ENCODE data around the gene MANF.
"Not testable (repeated sequence)": the region's sequence is repeated elsewhere in the genome, so short reads cannot be mapped to it uniquely, and the experiment has no call there.

The MANF gene

GRCh38 chr3:51373658-51374421 lies 11.3 kb upstream of the MANF start:
- no peak for DNase-seq (ENCODE audit: low read depth in 2 of 2)

DNA sequence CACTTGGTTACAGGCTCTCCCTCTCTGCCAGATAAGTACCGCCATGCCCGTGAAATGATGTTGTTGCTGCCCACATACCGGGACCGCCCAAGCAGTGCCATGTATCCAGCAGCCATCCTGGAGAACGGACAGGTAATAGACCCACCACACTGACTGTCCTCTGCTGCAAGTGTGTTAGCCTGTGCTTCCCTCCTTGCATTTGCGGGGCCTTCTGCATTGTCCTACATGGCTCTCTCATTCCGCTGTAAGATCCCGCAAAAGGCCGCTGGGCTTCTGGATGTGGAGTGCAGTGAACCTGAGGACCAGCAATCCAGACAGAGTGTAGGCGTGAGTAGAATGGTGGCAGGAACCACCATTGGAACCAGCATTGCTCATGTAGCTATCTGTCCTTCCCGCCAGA lies 10.6 kb upstream of the MANF start:
- no peak for DNase-seq (ENCODE audit: low read depth in 2 of 2)

GRCh38 chr3:51375136-51375535 lies 10.0 kb upstream of the MANF start:
- DNase-seq (ENCODE audit: low read depth in 2 of 2), result no peak

- DNase-seq (ENCODE audit: low read depth in 2 of 2), result no peak
These were observed 9.5 kb upstream of the MANF start for GRCh38 chr3:51375571-51375970.

DNA sequence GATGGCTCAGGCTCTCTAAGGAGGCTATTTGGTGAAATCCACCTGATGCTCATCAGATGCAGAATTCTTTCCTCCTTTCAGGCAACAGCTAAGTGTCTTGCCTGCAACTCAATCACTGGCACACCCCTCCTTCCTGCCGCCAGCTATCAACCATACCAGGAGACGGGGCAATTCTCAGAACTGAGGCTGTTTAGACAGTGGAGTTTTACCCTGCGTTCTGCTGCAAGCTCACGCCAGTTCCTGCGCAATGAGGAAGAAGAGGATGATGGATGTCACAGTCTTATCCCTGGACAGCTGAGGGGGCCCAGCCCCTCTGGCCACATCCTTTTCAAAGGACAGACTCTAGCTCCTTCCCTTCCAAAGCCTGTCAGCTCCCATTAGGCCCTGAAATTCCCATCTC lies 7.0 kb upstream of the MANF start:
- DNase-seq (ENCODE audit: low read depth in 2 of 2), result no peak

DNA sequence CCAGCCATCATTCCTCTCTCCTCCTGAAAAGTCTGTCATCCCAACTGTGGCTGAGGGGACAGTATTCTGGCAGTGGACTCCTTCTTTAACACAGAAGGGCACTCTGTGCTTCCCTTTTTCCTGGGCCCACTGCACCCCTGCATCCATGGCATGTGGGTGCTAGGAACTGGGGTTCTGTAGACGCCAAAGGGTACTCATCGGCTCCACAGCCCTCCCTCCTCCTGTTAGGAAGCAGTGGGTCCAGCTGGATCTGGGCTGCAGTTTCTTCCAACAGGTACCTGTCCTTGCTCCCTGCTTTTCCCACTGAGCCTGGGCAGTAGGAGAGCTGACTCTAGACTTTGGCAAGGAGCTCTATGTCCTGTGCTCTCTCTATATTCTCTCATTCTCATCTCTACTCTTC lies 6.4 kb upstream of the MANF start:
- DNase-seq (ENCODE audit: low read depth in 2 of 2), result no peak

- no peak for DNase-seq (ENCODE audit: low read depth in 2 of 2)
These were observed 5.8 kb upstream of the MANF start for GRCh38 chr3:51379301-51379700.

DNA sequence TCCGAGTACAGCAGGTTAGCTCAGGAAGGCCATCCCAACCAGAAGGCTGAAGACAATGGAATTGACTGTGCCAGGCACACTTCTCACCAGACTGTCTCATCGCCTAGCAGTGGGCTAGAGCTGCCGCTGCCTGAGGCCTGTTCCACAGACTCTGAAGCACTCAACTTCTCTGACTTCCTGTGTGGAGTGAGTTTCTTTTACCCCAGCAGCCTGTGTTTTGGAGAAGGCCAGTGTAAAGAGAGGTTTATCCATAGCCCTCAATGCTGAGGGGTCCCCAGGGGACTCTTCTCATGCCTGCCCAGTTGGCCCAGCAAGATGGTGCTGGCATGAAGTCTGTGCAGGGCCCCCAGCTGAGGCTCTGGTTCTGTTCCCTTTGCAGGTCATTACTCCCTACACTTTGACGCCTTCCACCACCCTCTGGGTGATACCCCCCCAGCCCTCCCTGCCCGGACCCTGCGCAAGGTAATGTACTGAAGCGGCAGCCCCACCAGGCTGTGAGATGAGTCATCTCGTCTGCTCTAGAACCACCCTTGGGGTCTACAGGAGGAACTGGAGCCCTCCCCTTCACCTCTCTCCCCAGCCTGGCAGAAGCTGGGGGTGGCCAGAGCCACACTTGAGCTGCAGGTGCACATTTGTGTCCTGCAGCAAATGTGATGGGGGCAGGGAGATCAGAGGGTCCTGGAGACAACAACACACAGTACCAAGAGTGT lies 5.2 kb upstream of the MANF start:
- DNase-seq (ENCODE audit: low read depth in 2 of 2), result no peak

DNA sequence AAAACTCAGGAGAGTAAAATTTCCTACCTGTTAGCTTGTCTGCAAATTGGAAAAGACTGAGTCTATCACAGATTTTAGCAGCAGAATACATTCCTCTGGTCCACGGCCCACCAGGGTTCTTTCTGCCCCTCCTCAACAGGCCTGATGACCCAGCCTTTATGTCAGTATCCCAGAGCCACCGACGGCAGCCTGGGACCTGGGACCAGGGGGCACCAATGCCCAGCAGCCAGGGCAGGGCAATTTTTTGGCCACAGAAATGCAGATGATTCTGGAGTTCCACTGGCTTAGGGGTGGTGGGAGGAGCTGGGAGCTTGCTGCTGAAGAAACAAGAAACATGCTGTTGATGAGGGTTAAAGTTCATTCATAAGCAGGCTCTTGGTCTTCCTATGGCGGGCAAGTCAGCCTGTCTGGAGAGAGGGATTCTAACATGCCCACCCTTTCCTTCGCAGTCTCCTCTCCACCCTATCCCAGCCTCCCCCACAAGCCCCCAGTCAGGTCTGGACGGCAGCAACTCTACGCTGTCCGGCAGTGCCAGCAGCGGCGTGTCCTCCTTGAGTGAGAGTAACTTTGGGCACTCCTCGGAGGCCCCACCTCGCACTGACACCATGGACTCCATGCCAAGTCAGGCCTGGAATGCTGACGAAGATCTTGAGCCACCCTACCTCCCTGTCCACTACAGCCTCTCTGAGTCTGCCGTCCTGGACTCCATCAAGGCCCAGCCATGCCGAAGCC lies 4.3 kb upstream of the MANF start:
- DNase-seq (ENCODE audit: low read depth in 2 of 2), result no peak

DNA sequence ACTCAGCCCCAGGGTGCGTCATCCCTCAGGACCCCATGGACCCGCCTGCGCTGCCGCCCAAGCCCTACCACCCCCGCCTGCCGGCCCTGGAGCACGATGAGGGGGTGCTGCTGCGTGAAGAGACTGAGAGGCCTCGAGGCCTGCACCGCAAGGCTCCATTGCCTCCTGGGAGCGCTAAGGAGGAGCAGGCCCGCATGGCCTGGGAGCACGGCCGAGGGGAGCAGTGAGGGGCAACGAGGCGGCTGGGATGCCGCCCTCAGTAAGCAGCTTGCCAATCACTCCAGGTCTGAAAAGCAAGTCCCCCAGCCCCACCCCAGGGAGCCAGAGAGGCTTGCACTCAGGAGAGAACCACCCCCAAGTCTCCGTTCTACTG lies 3.8 kb upstream of the MANF start:
- no peak for DNase-seq (ENCODE audit: low read depth in 2 of 2)

DNA sequence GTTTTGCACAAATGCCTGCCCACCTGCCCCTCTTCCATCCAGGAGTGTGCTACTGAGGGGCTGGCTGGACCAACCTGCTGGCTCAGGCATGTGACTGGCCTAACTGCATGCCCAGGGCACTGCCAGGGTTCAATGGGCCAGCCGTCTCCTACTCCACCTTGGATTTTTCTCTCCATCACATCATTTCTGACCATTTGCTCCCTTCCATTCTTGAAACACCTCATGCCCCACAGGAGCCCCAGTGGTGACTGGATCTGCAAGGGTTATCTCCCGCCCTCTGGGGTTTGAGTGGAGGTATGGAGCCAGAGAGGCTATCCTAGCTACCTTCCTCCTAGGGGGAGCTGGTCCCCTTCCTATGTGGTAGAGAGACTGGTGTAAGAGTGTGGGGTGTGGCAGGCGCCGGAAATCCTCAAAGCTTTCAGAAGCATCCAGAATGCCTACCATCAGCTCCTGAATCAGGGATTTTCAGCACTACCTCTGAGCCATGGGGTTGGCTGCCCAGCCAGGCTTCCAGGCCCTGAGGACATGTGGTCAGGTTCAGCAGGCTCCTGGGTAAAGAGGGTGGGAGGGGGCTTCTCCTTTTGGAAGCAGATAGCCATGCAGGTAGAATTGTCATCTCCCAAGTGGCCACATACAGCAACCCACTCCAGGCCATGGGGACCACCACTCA lies 2.9 kb upstream of the MANF start:
- no peak for DNase-seq (ENCODE audit: low read depth in 2 of 2)

DNA sequence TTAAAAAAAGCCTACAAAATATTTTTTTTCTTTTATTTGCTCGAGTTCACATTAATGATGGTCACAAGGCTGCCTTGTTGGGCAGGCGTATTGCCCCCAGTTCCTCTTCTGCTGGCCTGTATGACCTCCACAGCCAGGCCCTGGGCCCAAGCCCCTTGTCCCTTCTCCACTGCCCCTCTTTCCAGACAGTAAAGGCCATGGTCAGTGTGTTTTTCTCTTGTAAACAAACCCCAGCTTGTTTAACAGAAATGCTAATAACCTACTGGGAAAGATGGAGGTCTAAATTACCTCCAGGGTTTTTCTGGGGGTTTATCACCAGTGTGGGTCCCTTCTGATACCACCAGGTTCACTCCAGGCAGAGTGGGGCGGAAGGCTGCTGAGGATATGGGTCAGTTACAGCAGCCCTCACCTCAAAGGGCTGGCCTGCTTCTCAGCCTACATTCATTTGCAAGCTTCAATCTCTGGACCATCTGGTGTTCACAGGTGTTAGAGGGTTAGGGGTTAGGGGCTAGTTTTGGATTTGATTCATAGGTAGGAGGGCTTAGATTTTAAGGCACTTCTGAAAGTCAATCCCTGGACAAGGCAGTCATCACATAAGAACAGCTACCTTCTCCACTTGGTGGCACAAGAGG lies 2.0 kb upstream of the MANF start:
- no peak for DNase-seq (ENCODE audit: low read depth in 2 of 2)

DNA sequence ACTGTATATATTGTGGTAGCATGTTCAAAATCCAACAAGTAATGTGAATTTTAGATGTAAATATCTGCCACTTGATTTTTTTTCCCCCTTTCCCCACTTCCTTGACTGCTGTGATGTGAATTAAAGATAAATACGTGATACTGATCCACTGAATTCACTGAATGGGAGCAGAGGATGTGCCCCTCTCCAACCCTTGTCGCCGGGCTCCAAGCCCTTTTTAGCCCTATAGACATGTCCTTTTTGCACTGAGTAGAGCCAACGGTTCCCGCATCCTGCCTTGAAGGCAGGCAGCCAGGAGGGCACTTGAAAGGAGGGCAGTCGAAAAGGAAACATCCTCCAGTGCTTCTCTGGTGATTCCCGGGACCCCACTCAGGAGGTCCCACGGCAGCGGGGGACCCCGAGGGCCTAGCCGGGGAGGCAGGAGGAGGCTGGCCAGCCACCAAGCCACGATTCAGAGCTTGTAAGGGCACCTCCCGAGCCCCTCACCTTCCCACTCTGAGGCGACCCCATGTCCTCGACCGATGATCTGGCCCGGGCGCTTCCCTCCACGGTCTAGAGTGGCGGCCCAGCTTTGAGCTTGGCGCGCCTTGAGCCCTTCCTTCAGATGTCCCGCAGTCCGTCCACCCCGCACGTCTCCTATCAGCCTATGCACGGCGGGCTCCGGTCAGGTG lies 901 bp upstream of the MANF start:
- no peak for DNase-seq (ENCODE audit: low read depth in 2 of 2)

DNA sequence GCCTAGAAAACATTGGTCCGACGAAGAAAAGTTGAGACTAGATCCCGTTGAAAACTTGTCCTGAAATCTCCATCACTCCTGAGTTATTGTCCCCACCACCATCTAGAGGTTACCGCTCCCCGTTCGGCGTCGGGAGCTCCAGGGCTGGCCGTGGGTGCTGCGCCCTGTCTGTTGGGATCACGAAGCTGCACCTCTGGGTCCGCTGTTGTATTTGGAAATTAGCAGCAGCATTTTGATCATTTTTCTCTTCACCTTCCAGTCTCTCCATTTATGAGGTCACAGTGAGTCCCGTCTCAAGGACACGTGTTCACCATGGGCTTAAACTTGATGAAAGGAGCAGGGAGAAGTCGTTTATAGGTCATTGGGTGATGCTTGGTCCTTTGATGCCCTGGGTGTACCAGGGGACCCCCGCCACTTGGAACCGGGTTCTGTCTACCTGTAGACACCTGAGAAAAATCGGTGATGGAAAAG lies 565 bp downstream of the MANF start:
- no peak for DNase-seq (ENCODE audit: low read depth in 2 of 2)

- DNase-seq (ENCODE audit: low read depth in 2 of 2), result no peak
These were observed 1.2 kb downstream of the MANF start for GRCh38 chr3:51386159-51386851.

DNA sequence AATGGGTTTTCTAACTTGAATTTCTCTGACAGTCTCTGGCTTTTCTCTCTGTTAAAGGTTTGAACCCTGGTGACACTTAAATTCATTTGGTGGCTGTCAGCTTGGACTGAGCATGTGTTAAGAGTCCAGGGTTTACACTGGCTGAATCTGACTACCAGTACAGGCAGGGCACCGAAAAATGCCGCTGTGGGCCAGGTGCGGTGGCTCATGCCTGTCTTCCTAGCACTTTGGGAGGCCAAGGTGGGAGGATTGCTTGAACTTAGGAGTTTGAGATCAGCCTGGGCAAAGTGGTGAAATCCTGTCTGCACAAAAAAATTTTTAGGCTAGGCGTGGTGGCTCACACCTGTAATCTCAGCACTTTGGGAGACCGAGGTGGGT lies 1.8 kb downstream of the MANF start:
- DNase-seq (ENCODE audit: low read depth in 2 of 2), result no peak

DNA sequence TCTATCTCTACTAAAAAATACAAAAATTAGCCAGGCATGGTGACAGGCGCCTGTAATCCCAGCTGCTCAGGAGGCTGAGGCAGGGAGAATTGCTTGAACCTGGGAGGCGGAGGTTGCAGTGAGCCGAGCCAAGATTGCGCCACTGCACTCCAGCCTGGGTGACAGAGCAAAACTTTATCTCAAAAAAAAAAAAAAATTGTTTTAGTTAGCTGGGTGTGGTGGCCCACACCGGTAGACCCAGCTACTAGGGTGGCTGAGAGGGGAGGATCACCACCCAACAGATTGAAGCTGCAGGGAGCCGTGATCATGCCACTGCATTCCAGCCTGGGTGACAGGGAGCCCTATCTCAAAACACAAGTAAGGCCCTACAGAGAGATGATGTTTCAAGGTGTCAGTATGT lies 2.2 kb downstream of the MANF start:
- not testable (repeated sequence) for DNase-seq (ENCODE audit: low read depth in 2 of 2)

DNA sequence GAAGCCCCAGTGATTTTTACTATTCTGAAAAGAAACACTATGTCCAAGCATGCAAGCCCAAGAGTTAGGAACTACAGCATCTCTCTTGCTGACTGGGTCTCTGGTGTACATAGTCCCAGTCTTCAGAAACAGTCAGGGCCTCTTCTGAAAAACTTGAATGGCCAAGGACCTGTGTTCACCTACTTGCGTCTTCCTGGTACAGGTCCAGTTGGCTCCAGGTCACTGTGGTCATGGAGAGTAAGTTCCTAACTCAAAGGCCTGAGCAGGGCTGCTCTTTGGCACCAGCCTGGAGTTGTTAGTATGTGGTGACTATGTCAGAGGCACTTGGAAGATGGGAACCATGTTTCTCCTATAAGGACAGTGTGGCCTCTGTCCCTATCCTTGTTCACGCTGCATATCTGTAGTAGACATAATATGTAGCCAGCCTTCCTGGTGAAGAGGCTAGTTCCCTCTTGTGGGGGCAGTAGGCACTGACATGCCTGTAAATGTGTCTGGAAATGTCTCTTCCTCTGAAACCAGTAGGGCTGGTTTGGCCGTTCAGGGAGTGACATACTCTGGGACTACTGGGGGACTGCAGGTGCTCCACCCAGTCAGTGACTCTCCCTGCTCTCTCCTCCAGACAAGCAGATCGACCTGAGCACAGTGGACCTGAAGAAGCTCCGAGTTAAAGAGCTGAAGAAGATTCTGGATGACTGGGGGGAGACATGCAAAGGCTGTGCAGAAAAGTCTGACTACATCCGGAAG lies 3.4 kb downstream of the MANF start:
- no peak for DNase-seq (ENCODE audit: low read depth in 2 of 2)

GRCh38 chr3:51389423-51390183 lies 4.5 kb downstream of the MANF start:
- peak in 1 of 2 donors; percentile 30 for DNase-seq (ENCODE audit: low read depth in 2 of 2)
